K562 treated with DMSO at 1 percent for 12 hours (cell line): ENCODE results near the gene DYNC1I2. TPM values are rescaled to one million over a fixed set of nuclear protein-coding genes. Genes with fewer than 3 reads are reported as not detected.

Experiments
- total RNA-seq: library from RNA; unstranded; fragments of 300-600 nt; gene quantifications from 2 replicates; pipeline ENCODE4 v1.2.3, GENCODE V29; 2022; ENCODE audit not compliant: insufficient read depth

DYNC1I2 gene
- 52.6 and 91.7 TPM in 2 replicates for total RNA-seq

GRCh38 chr2:171687287-171688128, at the start of gene DYNC1I2:
Gene DYNC1I2, plus strand, starts transcription at chr2:171687469. Its CDS starts 2,687 bp downstream, at chr2:171690156.

Other genes with a start within 250 kb of the DYNC1I2 start
- 8.2 and 8.3 TPM in 2 replicates for gene CYBRD1, start 165.0 kb upstream of the DYNC1I2 start, total RNA-seq
- 10.0 and 22.7 TPM in 2 replicates for gene SLC25A12, start 206.8 kb downstream of the DYNC1I2 start, total RNA-seq
- gene HAT1, start 235.0 kb downstream of the DYNC1I2 start, total RNA-seq, result 122 and 175 TPM in 2 replicates